T-cell (primary cell): ENCODE data around the gene FAM234B. TPM values are rescaled to one million over a fixed set of nuclear protein-coding genes. Genes with fewer than 3 reads are reported as not detected.

Experiments used
- ATAC-seq, 4 experiments: fragments of 200-7000 bp in 3 of 4; fragments of 150-1000 bp in 1 of 4; cut with Tn5 transposase; replicated peaks in 1 of 4; 1 replicate in 3 of 4; 2 replicates in 1 of 4; pipeline ENCODE4 v1.10.0; 2021; ENCODE audit warnings: moderate library complexity in 3 of 4, mild to moderate bottlenecking in 2 of 4, moderate number of reproducible peaks in 1 of 4
- CTCF ChIA-PET, 2 donors: fragments of 300-600 bp; sonication (Branson Sonifier 250); formaldehyde crosslinking; loops; one replicate each; lab custom pipeline; 2022; ENCODE audit warnings: antibody characterized with exemption in 2 of 2; lab: Charles Lee
- POLR2A ChIA-PET, 2 donors: fragments of 300-600 bp; sonication (Branson Sonifier 250); formaldehyde crosslinking; loops; one replicate each; lab custom pipeline; 2022; ENCODE audit warnings: antibody characterized with exemption in 2 of 2; lab: Charles Lee
- DNase-seq, 35 experiments: peaks; one replicate each; pipeline versions ENCODE4 v3.0.0 to v3.0.0-alpha.2; 2013 to 2023
- H3K27ac ChIP-seq: one replicate; pipeline ENCODE4 v1.5.1; 2013; ENCODE audit warnings: low read length
- H3K27me3 ChIP-seq, 2 experiments: replicated peaks in 1 of 2; 1 replicate in 1 of 2; 2 replicates in 1 of 2; pipeline versions ENCODE4 v1.6.1 to v1.7.0; 2013; ENCODE audit warnings: low read length in 1 of 2, mixed read lengths in 1 of 2; ENCODE audit not compliant: control insufficient read depth in 2 of 2, insufficient read depth in 2 of 2; ENCODE audit errors: extremely low read depth in 1 of 2
- H3K36me3 ChIP-seq, 2 donors: 1 replicate in 1 of 2; 2 replicates in 1 of 2; pipeline versions ENCODE4 v1.6.1 to v1.7.0; 2013; ENCODE audit warnings: low read length in 1 of 2; ENCODE audit not compliant: control insufficient read depth in 2 of 2, insufficient read depth in 1 of 2; ENCODE audit errors: extremely low read depth in 1 of 2
- H3K4me1 ChIP-seq, 2 experiments: 1 replicate in 1 of 2; 2 replicates in 1 of 2; pipeline versions ENCODE4 v1.6.1 to v1.7.0; 2013; ENCODE audit warnings: low read length in 2 of 2, mixed read lengths in 1 of 2; ENCODE audit not compliant: insufficient read depth in 2 of 2, control insufficient read depth in 1 of 2; ENCODE audit errors: extremely low read depth in 1 of 2
- H3K4me3 ChIP-seq, 2 donors: 1 replicate in 1 of 2; 2 replicates in 1 of 2; pipeline versions ENCODE4 v1.5.1 to v1.7.0; 2013; ENCODE audit warnings: mild to moderate bottlenecking in 2 of 2, low read length in 1 of 2, moderate library complexity in 1 of 2; ENCODE audit not compliant: control insufficient read depth in 1 of 2; ENCODE audit errors: extremely low read depth in 1 of 2
- H3K9me3 ChIP-seq: 2 replicates; pipeline ENCODE4 v1.7.0; 2013
- H3K27ac Mint-ChIP-seq, 2 donors: one replicate each; pipeline ENCODE4 v1.8.0; 2020 to 2021; ENCODE audit warnings: mild to moderate bottlenecking in 2 of 2, mixed read lengths in 2 of 2
- H3K27me3 Mint-ChIP-seq, 2 donors: one replicate each; pipeline ENCODE4 v1.8.0; 2021 to 2022; ENCODE audit warnings: mixed read lengths in 2 of 2
- H3K36me3 Mint-ChIP-seq: one replicate; pipeline ENCODE4 v1.8.0; 2021; ENCODE audit warnings: mixed read lengths
- H3K4me1 Mint-ChIP-seq, 3 donors: one replicate each; pipeline ENCODE4 v1.8.0; 2020 to 2022; ENCODE audit warnings: mixed read lengths in 3 of 3, mild to moderate bottlenecking in 1 of 3
- H3K4me3 Mint-ChIP-seq, 3 donors: one replicate each; pipeline ENCODE4 v1.8.0; 2020 to 2022; ENCODE audit warnings: mild to moderate bottlenecking in 3 of 3, mixed read lengths in 3 of 3, moderate library complexity in 3 of 3
- H3K9me3 Mint-ChIP-seq, 3 donors: one replicate each; pipeline ENCODE4 v1.8.0; 2020 to 2022; ENCODE audit warnings: mixed read lengths in 3 of 3
- WGBS: methylation state at CpG from one replicate; pipeline ENCODE4 v1.1.5; 2013; ENCODE audit warnings: missing lambda C conversion rate; ENCODE audit not compliant: insufficient coverage; 5-methylcytosine and 5-hydroxymethylcytosine counted together
- total RNA-seq, 35 experiments: library from RNA in 6 of 35; stranded (reverse) in 6 of 35; fragments of 120-200 nt in 1 of 35; gene quantifications; one replicate each; pipeline versions ENCODE4 v1.2.1 to v1.2.4 and lab custom pipeline; 2013 to 2026

FAM234B gene
- total RNA-seq, 5 donors from 2014 or later (not counting 1 experiment from before 2014, with no cell fraction given) = 4.3 to 5.8 (median 4.6) TPM

GRCh38 chr12:13001775-13002040 lies 42.5 kb upstream of the FAM234B start:
- Mint-ChIP-seq H3K9me3 (no peaks in the 10 kb centered on the region), H3K36me3 (no peaks in the 10 kb centered on the region), H3K4me3 (peak overlapping the region; percentile 74 to 86 (median 85)), H3K27ac (peak overlapping the region; percentile 71 to 83), H3K4me1 (peaks cover 33 to 38% (median 36%) of the 10 kb centered on the region in 3 donors), H3K27me3 (peaks cover 0 to 1% of the 10 kb centered on the region in 2 donors)
- peaks cover 0 to 9% of the 10 kb centered on the region in 2 experiments for H3K27me3 ChIP-seq
- CTCF ChIA-PET = no interaction called here
- H3K4me1 ChIP-seq = peaks cover 11 to 22% of the 10 kb centered on the region in 2 experiments
- DNase-seq (no peak), ATAC-seq (no peak)
- WGBS = 52% methylated on average over 16 of the region's 16 CpGs
- H3K9me3 ChIP-seq = no peaks in the 10 kb centered on the region
- peak overlapping the region; percentile 58 to 62 for H3K4me3 ChIP-seq
- no peak overlapping the region for H3K27ac ChIP-seq
- POLR2A ChIA-PET = interaction anchor here in 1 of 2 donors (0.5 kb wide), 2 partner anchors 43 to 195 kb away, joined by 4 to 6 read pairs; no protein-coding TSS in a partner anchor
- no peaks in the 10 kb centered on the region for H3K36me3 ChIP-seq

DNA sequence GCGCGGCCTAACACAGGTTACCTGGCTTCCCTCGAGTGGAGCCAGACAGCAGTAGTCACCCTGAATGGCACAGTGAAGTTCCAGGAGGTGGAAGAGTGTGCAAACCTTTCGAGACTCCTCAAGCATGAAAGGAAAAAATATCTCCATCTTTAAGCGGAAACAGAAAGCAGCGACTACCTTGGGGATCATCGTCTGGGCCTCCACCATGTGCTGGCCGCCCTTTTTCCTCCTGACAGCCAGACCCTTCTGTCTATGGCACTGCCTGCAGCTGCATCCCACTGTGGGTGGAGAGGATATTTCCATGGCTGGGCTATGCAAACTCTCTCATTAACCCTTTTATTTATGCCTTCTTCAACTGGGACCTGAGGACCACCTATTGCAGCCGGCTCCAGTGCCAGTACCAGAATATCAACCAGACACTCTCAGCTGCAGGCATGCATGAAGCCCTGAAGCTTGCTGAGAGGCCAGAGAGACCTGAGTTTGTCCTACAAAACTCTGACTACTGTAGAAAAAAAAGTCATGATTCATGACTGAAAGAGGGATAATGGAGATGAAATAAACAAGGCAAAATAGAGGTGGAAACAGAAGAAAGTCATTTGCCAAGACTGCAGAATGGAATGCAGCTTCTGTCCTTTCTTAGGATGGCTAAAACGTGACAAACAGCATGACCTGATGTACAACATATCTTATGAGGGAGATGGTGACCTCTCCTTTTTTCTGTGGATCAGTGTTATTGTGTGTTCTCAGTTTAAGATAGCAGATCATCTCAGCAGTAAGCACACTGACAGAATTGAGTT lies 41.7 kb upstream of the FAM234B start:
- H3K27ac Mint-ChIP-seq = peak overlapping the region; percentile 71 to 83
- Histone ChIP-seq H3K36me3 (no peaks in the 10 kb centered on the region), H3K4me1 (peaks cover 11 to 20% of the 10 kb centered on the region in 2 experiments), H3K4me3 (no peak overlapping the region), H3K27me3 (peaks cover 0 to 9% of the 10 kb centered on the region in 2 experiments), H3K27ac (no peak overlapping the region), H3K9me3 (no peaks in the 10 kb centered on the region)
- CTCF ChIA-PET = no interaction called here
- peaks cover 28 to 31% (median 30%) of the 10 kb centered on the region in 3 donors for H3K4me1 Mint-ChIP-seq
- 100% methylated on average over 2 of the region's 10 CpGs for WGBS
- ATAC-seq (no peak), DNase-seq (no peak)
- POLR2A ChIA-PET = interaction anchor here in 1 of 2 donors (0.5 kb wide), 1 partner anchor 195 kb away, joined by 6 read pairs; no protein-coding TSS in a partner anchor
- H3K9me3 Mint-ChIP-seq = no peaks in the 10 kb centered on the region
- no peaks in the 10 kb centered on the region for H3K36me3 Mint-ChIP-seq
- H3K27me3 Mint-ChIP-seq = peaks cover 0 to 1% of the 10 kb centered on the region in 2 donors
- H3K4me3 Mint-ChIP-seq = peak overlapping the region; percentile 74 to 86 (median 85)

GRCh38 chr12:13004361-13004760 lies 39.8 kb upstream of the FAM234B start:
- no CpG with 5 or more reads among the region's 3 CpGs for WGBS

DNA sequence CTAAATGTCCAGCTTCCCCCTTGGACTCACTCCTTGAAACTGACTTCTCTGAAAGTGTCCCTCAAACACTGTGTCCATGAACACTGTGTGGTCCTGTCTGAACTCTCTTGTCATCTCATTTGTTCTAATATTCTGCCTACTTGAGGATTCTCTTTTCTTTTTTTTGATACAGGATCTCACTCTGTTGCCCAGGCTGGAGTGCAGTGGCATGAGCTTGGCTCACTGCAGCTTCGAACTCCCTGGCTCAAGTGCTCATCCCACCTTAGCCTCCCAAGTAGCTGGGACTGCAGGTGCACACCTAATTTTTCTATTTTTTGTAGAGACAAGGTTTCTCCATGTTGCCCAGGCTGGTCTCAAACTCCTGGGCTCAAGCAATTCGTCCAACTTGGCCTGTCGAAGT lies 39.2 kb upstream of the FAM234B start:
- no peak for DNase-seq
- Histone ChIP-seq H3K4me1 (peaks cover 2 to 8% of the 10 kb centered on the region in 2 experiments), H3K27ac (no peak overlapping the region), H3K27me3 (peaks cover 0 to 9% of the 10 kb centered on the region in 2 experiments), H3K9me3 (no peaks in the 10 kb centered on the region), H3K36me3 (no peaks in the 10 kb centered on the region), H3K4me3 (no peak overlapping the region)
- CTCF ChIA-PET = interaction anchor here in 1 of 2 donors (0.6 to 0.8 kb wide), 2 partner anchors 19 to 109 kb away, joined by 3 to 5 read pairs; no protein-coding TSS in a partner anchor
- no peak overlapping the region for H3K4me3 Mint-ChIP-seq
- WGBS = 46% methylated on average over 2 of the region's 3 CpGs
- H3K27me3 Mint-ChIP-seq = peaks cover 0 to 1% of the 10 kb centered on the region in 2 donors
- H3K4me1 Mint-ChIP-seq = peaks cover 6 to 9% (median 9%) of the 10 kb centered on the region in 3 donors
- ATAC-seq = no peak
- no peak overlapping the region for H3K27ac Mint-ChIP-seq
- no peaks in the 10 kb centered on the region for H3K36me3 Mint-ChIP-seq
- H3K9me3 Mint-ChIP-seq = no peaks in the 10 kb centered on the region
- POLR2A ChIA-PET = no interaction called here

More at GRCh38 chr12:13004361-13004760, 39.8 kb upstream of the FAM234B start:
- DNase-seq = no peak
- H3K4me3 ChIP-seq = no peak overlapping the region
- peaks cover 6 to 13% of the 10 kb centered on the region in 2 experiments for H3K4me1 ChIP-seq
- peaks cover 12 to 15% (median 14%) of the 10 kb centered on the region in 3 donors for H3K4me1 Mint-ChIP-seq
- peaks cover 0 to 9% of the 10 kb centered on the region in 2 experiments for H3K27me3 ChIP-seq
- no peak overlapping the region for H3K27ac ChIP-seq
- no peak for ATAC-seq
- no peaks in the 10 kb centered on the region for H3K9me3 ChIP-seq
- peaks cover 0 to 1% of the 10 kb centered on the region in 2 donors for H3K27me3 Mint-ChIP-seq
- CTCF ChIA-PET = interaction anchor here in 1 of 2 donors (0.6 to 1.5 kb wide), 3 partner anchors 19 to 108 kb away, joined by 3 to 5 read pairs (median 4); no protein-coding TSS in a partner anchor
- POLR2A ChIA-PET = no interaction called here
- no peaks in the 10 kb centered on the region for H3K36me3 Mint-ChIP-seq
- no peaks in the 10 kb centered on the region for H3K36me3 ChIP-seq
- H3K4me3 Mint-ChIP-seq = no peak overlapping the region
- H3K27ac Mint-ChIP-seq = no peak overlapping the region
- H3K9me3 Mint-ChIP-seq = no peaks in the 10 kb centered on the region

DNA sequence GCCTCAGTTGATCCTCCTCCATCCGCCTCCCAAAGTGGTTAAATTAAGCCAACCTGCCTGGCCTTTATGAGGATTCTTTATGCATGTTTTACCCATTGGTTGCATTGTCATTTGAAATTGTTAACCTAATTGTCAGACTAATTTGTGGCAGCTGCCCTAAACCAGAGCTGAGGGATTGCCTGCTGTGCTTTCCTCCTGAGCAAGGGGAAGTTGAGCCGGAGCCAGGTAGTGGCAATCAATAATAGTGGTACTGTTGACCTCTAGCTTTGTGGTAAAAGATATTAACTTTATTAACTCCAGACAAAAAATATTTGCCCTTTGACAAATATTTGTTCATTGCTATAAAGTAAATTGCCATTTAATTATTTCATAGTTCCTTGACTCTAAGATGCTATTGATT lies 38.5 kb upstream of the FAM234B start:
- ChIA-PET POLR2A (no interaction called here), CTCF (no interaction called here)
- H3K27ac ChIP-seq = no peak overlapping the region
- no CpG with 5 or more reads among the region's 2 CpGs for WGBS
- DNase-seq (no peak), ATAC-seq (no peak)
- peaks cover under 1 to 8% of the 10 kb centered on the region in 2 experiments for H3K4me1 ChIP-seq
- Mint-ChIP-seq H3K27me3 (peaks cover 0 to 1% of the 10 kb centered on the region in 2 donors), H3K4me1 (peaks cover 6 to 9% (median 9%) of the 10 kb centered on the region in 3 donors), H3K9me3 (no peaks in the 10 kb centered on the region), H3K4me3 (no peak overlapping the region), H3K36me3 (no peaks in the 10 kb centered on the region), H3K27ac (no peak overlapping the region)
- H3K9me3 ChIP-seq = no peaks in the 10 kb centered on the region
- H3K36me3 ChIP-seq = no peaks in the 10 kb centered on the region
- no peak overlapping the region for H3K4me3 ChIP-seq
- H3K27me3 ChIP-seq = peaks cover 0 to 9% of the 10 kb centered on the region in 2 experiments

- no peaks in the 10 kb centered on the region for H3K9me3 Mint-ChIP-seq
- no peaks in the 10 kb centered on the region for H3K9me3 ChIP-seq
- POLR2A ChIA-PET = interaction anchor here in 1 of 2 donors (0.6 kb wide), 1 partner anchor 223 kb away, joined by 4 read pairs; no protein-coding TSS in a partner anchor
- no peaks in the 10 kb centered on the region for H3K4me1 Mint-ChIP-seq
- H3K27ac ChIP-seq = no peak overlapping the region
- no peaks in the 10 kb centered on the region for H3K36me3 Mint-ChIP-seq
- H3K4me3 Mint-ChIP-seq = no peak overlapping the region
- WGBS = 93% methylated on average over 4 of the region's 7 CpGs
- H3K36me3 ChIP-seq = no peaks in the 10 kb centered on the region
- no peak overlapping the region for H3K27ac Mint-ChIP-seq
- no peaks in the 10 kb centered on the region for H3K4me1 ChIP-seq
- no peak for ATAC-seq
- CTCF ChIA-PET = interaction anchor here (0.6 to 1.0 kb wide), 3 partner anchors 37 to 247 kb away, joined by 3 to 4 read pairs (median 4); no protein-coding TSS in a partner anchor
- peaks cover 0 to 3% of the 10 kb centered on the region in 2 experiments for H3K27me3 ChIP-seq
- peaks cover 0 to 4% of the 10 kb centered on the region in 2 donors for H3K27me3 Mint-ChIP-seq
- DNase-seq = no peak
- no peak overlapping the region for H3K4me3 ChIP-seq
These were observed 36.5 kb upstream of the FAM234B start for GRCh38 chr12:13007496-13008233.
